Activated CD8-positive, alpha-beta memory T cell treated with anti-CD3 and anti-CD28 coated beads, Interleukin-2, amount 50 U/mL, for 48 hours (primary cell): ENCODE measurements around the gene RASSF8.
"Not testable (repeated sequence)": the region's sequence is repeated elsewhere in the genome, so short reads cannot be mapped to it uniquely, and the experiment has no call there.

Experiments
- DNase-seq: peaks from one replicate; pipeline ENCODE4 v3.0.0-alpha.2; 2020

RASSF8 gene

DNA sequence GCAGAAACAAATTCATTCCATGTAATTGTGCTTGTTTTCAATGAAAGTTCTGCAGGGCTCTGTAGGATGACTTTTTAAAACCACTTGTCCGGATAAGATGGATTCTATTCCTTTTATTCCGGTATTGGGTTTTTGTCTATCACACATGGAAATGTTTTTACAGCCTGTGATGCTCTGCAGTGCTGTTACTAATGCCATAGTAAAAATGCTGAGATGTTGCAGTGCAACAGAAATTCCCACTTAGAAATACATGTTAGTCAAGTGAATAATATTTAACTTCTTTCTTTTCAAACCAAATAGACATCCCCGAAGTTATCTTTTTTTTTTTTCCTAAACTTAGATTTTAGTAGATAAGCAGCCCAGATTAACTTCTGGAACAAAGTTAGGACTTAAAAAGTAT, 71.9 kb downstream of the RASSF8 start:
- no peak for DNase-seq

DNA sequence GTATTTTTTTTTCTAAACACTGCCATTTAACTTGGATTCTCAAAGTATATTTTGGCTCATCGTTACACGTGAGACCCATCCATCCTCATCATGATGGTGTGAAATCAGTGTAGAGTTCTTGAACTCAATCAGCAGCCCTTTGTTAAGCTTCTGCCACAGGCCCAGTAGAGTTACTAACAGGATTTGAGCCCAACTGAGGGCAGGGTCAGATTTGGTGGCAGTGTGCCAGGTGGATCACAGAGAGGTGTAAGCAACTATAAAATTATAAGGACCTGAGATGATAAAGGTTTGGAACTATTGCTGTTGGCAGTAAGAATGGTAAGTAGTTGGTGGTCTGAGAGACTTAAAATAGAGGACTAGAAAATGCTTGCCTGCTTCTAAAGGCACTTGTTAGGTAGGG, 72.8 kb downstream of the RASSF8 start:
- DNase-seq = no peak

DNA sequence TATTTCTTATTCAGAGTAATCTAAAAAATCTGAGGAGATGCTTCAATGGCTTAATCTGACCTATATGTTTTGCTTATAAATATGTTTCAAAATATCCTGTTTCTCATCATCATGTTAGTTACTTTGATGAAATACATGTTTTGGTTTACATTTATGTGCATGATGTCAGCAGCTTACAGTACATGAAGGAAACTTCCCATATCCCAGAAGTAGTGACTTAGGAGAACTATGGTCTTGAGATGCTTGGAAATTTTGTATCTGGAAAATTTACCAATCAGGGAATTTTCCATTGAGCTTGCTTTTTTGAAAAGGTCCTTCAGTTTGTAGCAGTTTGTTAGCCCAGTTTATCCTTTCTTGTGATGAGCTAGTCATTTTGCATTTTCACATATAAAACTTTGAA, 73.3 kb downstream of the RASSF8 start:
- no peak for DNase-seq

DNA sequence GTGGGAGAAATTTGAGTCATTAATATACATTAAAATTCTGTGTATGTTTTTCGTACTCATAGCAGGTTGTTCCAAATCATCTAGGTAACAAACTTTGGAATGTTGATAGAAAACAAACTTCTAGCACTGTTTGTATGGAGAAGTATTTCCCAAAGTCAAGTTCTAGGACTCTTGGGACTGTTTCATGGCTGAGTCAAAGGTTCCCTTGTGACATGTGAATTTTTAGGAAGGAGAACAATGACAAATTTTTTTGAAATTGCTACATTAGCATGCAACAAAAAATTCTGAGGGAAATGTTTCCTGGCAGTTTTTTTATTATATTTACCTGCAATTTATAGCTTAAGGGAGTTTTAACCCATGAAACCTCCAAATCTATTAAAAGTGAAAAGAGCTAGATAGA, 73.8 kb downstream of the RASSF8 start:
- DNase-seq = no peak

DNA sequence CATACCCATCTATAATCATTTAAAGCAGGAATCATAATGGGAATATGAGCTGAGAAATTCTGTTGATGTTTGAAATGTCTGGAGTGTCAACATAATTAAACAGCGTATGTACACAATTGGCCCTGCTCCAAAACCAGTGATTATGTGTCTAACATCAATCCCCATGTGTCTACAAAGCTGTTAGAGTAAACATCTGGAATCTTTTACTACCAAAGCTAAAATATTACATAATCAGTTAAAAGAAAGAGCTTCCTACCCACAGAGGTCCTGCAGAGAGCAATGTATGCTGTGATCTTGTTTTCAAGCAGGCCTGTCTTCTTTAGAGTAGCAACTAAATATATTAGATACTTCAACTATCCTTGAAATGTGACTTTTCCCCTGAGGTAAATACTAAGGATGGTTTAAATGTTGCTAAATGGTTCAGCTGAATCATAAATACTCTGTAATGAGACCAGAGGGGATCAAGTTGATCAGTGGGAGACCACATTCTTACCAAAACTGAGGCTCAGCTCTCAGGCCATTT, 74.3 kb downstream of the RASSF8 start:
- DNase-seq = no peak

DNA sequence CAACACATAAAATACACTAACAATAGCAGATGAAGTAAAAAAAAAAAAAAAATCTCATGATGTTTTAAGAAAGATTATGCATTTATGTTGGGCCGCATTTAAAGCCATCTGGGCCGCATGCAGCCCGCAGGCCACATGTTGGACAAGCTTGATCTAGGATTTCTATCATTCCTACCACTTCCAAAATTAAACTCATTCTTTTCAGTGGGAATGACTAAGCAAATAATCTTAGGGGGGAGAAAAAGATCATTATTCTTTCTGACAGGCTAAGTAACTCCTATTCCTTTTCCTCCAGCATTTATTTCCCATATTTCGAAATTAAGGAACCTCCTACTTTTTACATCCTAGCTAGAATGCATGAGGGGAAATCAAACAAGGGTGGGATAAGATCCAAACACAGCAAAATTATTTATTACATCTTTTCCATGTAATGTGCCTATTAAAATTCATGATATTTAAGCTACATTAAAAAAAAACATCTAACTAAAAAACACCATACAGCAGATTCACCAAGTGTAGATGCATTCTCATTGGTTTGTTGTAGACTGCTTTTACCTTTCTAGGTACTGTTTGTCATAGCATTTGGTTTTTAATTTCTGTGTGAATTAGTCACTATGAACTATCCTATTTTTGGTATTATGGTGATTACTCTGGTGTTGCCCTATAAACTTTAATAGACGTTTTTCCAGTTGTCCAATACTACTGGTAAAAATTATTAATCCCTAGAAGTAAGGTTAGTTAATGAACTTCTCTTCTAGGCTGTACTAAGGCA, 76.1 kb downstream of the RASSF8 start:
- DNase-seq = no peak

DNA sequence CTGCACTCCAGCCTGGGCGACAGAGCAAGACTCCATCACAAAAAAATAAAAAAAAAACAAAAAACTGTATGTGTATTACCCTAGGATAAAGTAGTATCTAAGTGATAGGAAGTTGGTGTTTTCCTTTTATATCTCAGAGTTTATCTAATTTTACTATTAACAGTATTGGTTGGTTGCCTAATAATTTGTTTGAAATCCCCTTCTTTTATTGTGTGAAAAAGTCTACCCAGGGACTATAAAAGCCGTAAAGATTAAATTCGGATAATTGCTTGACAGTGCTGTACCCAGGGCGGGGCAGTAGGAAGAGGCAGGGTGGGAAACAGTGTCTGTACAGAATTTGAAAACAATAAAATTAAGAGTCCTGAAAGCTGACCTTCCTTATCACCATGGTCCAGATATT, 78.4 kb downstream of the RASSF8 start:
- DNase-seq = no peak

DNA sequence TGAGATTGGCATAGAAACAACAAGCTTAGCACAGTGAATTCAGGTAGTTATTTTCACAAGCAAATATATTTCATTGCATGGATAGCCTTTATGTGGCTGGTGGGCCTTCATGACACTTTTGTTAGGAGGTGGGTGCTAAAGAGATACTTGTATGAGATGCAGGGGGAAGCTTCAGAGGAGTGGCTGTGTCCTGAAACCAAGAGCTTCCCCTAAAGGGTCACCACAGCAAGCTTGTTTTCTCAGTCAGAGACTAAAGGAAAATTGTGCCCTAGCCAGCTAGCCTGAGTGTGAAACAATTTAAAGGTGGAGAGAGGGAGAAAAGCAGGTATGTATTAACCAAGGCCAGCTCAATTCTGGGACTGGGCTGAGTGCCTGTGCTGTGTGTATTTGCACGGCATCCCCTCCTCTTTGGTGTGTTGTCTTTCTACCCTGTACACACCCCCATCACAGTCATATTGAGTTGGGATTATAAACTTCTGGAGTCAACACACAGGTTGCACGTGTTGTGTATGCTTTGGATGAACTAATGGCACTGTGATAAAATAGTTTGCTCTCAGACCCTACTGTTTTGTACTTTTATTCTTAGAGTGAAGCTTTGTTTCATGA, 79.2 kb downstream of the RASSF8 start:
- no peak for DNase-seq

DNA sequence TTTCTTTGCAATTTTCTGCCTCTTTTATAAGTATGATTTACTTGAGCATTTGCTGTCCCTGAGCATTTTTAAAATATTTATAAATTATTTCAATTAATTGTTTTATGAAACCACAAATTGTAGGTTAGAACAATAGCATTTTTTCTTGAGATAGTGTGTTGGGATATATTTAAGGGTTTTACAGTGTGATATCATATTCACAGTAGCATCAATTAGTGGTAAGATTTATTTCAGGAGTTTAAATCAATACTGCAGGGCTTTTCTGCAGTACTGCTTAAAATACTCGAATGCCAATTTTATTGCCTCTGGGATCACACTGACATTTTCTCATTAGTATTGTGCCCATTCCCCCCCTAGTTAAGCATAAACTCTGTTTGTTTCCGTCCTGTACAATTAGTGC, 84.2 kb downstream of the RASSF8 start:
- DNase-seq = no peak

DNA sequence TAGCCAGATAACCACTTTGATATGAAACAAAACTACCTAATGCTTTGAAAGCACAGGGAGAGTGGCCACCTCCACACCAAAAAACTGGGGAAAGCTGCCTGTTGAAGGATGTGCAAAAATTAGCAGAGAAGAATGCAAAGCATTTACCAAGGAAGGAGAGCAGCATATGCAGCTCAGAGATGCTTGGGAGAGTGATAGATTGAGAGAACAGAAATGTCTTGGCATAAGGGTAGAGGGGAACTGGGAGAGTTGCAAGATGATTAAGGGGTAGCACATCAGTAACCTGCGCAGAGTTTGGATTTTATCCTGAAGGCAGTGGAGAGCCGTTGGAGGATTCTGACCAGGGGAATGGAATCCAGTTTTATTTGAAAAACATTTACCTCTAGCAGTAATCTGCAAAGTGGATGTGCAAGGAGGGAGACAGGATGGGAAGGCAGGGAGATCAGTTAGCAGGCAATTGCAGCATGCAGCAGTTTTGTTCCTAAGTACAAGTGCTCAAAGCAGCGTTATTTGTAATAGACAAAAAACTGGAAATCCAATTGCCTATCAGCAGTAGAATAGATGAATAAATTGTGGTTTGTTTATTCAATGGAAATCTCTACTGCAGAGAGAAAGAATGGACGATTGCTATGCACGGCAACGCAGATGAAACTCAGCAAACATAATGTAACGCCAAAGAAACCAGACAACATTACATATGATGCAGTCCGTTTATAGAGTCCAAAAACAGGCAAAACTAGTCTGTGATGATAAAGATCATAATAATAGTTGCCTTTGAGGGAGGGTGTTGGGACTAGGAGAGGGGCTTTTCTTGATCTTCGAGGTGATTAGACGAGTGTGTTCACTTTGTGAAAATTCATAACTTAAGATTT, 84.9 kb downstream of the RASSF8 start:
- DNase-seq = no peak

DNA sequence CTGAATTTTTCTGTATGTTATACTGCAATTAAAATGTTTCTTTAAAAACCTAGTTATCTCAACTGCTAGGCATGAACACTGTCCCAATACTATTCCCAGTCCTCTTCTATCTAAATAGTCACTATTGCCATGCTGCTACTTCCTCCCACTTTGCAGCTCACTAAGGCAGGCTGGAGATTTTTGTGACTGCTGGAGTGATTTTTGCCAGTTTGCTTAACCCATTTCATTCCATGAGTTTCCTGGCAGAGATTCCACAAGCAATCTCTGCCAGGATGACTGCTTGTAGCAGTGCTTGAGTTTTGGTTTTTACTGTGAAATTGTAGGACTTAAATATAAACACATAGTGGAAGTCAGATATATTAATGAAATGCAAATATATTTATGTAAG, 85.5 kb downstream of the RASSF8 start:
- DNase-seq = no peak

DNA sequence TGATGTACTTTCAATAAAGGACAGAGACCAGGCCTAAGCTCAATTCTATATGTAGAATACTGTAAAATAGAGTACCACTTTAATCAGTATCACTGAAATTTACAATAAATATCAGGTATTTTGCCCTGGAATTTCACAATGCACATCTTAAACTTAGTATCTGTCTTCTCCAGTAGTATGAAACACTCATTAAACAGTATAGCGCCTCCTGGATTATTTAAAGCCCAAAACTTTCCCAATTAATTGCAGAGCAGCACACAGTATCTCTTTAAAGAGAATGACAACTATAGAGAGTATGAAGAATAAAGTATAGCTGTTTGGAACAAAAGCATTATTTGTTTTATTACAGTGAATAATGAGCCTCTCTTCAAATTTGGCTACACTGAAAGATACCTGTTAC, 86.1 kb downstream of the RASSF8 start:
- no peak for DNase-seq

DNA sequence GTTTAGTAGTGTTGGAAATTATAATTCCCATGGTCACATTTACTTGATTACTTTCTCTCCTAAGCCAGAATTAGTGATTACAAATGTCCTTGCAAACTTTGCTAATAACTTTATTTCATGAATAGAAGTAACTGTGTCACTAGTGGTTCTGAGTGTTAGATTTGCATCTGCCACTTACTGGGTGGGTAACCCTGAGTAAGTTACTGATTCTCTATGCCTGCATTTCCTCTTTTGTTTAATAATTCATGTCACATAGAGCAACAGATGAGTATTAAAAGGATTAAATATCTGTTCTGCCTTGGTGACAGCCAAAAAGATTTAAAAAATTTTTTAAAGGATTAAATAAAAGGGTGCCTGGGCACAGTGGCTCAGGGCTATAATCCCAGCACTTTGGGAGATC, 87.7 kb downstream of the RASSF8 start:
- DNase-seq = no peak

DNA sequence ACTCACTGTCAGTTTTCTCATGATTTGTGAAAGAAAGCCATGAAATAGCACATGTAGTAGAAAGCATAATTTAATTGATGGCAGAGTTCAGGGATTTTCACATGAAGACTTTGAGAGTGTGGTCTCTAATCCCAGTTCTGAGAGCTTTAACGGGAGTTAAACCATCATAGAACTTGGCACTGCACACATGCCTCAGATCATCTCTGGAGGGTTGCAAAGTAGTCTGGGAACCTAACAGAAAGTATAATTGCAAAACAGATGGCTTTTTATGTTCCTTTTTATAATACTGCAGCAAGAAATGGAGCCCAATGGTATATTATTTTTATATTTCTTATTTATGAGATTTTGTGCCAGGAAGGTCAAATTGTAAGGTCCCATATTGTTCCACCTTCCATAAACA, 88.4 kb downstream of the RASSF8 start:
- DNase-seq = no peak

DNA sequence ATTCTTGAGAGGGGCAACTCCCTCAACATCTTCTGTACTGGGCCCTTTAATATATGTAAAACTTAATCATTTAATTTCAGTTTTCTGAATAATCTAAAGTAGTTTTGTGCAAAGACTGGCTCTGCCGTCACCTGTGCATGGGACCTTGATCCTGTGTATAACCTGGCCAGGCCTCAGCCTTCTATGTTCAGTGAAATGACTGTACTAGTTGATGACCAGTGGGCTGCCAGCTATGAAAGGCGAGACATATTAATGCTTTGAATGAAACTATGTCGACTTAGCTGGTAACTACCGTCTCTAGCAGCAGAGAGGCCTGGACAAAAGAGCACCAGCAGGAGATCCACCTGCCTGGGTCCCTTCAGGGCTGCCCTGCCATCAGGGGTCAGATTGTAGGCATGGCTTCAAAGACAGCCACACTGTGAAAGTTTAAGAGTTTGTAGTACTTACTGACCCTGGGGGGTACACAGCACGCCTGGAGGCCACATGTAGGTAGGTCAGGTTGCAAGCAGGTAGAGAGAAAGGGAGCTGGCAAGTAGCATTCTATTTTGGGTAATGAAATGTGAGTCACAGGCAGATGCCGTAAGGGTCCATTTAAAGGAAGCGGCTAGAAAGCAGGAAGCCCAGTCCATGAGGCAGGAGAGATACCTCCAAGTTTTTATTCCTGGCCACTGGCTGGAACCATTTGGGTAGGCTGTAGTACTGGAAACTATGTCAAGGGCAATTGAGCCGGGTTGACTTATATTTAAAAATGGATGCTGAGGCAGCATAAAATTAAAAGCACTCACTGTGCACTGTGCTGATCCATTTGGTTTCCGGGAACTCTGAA, 89.1 kb downstream of the RASSF8 start:
- DNase-seq = no peak

DNA sequence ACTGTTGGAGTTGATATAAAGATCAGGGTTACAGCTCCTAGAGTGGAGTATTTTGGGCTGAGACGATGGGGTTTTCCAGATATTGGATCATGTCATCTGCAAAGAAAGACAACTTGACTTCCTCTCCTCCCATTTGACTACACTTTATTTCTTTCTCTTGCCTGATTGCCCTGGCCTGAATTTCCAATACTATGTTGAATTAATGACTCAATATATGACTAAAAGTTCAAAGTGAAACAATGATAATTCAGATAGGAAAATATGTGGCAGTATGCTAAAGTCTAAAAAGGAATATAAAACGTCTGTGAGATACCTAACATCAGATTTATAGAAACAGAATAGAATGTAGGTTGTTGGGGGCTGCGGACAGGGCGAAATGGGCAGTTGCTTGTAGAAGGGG, 94.2 kb downstream of the RASSF8 start:
- no peak for DNase-seq

DNA sequence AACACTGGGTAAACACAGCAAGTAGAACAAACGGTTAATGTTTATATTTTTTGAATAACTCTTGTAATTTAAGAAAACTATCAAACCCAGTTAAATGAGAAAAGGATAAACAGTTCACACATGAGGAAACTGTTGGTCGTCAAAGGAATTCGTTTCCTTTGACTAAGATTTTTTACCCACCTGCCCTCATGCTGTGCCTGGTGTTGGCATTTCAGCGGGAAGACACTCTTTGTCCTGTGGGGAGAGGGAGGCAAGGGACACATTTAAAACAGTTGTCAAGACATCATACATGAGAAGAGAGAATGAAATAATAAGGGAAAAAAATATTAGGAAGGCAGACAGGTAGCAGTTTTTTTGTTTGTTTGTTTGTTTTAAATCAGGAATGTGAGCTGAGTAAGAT, 95.9 kb downstream of the RASSF8 start:
- DNase-seq = no peak

DNA sequence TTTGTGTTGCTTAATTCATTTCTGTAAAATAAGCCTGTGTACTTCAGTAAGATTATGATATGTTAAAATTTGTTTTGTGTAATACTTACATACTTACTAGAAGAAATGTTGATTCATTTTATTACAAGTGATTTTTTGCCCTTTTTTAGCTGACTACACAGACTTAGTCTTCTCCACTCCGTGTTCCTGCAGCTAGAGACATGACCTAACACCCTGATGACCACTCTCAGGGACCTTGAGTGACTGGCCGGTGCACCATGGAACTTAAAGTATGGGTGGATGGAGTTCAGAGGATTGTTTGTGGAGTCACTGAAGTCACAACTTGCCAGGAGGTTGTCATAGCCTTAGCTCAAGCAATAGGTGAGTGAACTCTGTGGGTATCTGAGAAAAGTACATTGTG, 96.6 kb downstream of the RASSF8 start:
- no peak for DNase-seq

DNA sequence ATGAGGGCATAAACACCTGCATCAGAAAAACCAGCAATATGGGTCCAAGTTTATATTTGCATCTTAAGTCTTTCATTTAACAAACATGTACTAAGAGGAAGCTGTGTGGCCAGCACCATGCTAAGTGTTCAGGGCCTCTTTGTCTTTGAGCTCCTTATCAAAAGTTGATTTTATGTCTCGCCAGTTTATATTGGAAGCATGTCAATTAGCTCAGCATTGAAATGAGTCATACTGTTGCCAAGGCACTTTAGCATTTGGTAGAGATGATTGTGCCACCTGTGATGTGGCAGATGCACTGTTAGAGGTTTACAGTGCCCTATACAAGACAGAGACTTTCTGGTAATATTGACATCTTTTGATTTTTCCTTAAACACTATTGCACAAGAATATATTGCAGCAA, 97.9 kb downstream of the RASSF8 start:
- DNase-seq = no peak

DNA sequence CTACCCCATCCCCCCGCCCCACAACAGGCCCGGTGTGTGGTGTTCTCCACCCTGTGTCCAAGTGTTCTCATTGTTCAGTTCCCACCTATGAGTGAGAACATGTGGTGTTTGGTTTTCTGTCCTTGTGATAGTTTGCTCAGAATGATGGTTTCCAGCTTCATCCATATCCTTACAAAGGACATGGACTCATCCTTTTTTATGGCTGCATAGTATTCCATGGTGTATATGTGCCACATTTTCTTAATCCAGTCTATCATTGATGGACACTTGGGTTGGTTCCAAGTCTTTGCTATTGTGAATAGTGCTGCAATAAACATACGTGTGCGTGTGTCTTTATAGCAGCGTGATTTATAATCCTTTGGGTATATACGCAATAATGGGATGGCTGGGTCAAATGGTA, 98.8 kb downstream of the RASSF8 start:
- DNase-seq = not testable (repeated sequence)

DNA sequence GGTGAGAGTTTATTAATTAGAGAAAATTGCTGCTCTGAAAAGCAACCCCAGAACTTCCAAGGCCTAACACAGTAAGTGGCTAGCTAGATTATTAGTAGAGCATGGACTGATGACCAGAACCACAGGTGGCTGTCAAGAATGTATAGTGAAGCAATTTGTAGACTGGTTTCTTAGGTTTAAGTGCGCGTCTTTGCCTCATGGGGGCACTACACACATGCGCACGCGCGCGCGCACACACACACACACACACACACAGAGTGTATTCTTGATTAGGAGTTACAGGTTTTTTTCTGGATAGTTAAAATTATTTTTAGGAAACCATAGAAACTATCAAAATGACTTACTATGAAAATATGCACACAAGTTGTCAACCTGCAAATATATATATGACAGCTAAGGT, 99.8 kb downstream of the RASSF8 start:
- no peak for DNase-seq

DNA sequence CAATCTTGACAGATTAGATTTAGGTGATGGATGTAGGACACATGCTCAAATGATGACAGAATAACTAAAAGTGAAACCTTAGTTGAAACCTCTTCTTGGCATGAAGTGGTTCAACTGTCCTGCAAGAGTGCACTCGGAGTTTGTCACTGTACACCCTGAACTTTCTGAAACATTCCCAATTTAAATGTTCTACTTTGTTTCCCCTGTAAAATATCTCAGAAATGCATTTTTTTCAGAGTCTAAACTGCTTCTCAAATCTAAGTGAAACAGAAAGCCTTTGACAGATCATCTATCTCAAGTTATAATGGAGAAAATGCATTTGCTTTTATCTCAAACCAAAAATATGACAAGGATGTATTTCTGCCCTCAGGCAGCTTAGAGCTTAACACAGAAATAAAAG, 100.3 kb downstream of the RASSF8 start:
- no peak for DNase-seq

DNA sequence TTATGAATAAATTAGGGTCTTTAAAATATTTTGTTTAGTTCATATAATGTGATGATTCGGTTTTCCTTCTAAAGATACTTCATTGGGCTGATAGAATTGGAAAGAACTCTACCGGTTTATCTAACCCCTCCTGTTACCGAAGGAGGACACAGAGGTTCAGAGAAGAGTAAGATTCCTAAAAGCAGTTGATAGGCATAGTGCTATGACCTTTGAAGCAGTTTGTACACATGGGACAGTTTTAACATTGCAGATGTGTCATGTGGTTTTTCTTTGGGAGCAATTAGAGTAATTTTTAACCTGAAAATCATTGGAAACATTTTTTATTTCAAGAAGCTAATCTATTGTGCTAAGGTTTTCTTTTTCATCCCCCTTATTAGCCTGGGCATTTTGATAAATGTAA, 103.5 kb downstream of the RASSF8 start:
- DNase-seq = no peak
